ENCODE data around the gene PTPRA. TPM values are rescaled to one million over a fixed set of nuclear protein-coding genes. Genes with fewer than 3 reads are reported as not detected.

Gene PTPRA
- total and polyA plus RNA-seq, 2 of the 13 experiments (the other 11 are each of a cell fraction or from before 2014, with no cell fraction given): 47.2 to 127 TPM

DNA sequence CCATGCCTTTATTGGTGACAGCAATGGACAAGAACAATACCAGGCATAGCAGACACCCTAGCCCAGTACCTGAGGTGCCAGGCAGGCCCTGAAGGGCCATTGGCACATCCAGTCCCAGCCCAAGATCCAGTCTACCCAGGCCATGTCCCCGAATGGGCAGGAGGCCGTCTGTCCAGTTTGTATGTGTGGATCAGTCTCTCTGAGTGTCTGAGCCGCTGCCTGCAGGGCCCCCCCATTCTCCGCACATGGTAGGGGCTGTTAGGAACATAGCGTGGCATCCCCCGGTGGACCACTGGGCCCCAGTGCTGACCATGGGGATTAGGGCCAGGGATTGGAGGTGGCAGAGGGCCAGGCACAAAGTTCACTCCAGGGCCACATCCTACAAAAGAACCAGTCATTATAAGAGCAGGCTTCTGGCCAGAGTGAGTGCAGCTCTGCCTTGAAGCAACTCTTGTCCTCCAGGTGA lies 37.9 kb upstream of the PTPRA start:
- no peak overlapping the region for H3K4me2 ChIP-seq (ENCODE audit: low read depth, low read length)
- peaks cover 8% of the 10 kb centered on the region for H3K79me2 ChIP-seq (ENCODE audit: insufficient read depth, low read length)
- ChIA-PET POLR2A (interaction anchor here (1.0 kb wide), 2 partner anchors 39 to 183 kb away, joined by 3 read pairs; partner anchors contain the start of gene NOP56), CTCF (ENCODE audit: low intra/inter-chr PET ratio, low total read pairs) (no interaction called here)
- no peaks in the 10 kb centered on the region for H4K20me1 ChIP-seq (ENCODE audit: insufficient read depth, low read length)
- no peaks in the 10 kb centered on the region for H3K9me3 ChIP-seq (ENCODE audit: low read length)
- no peak overlapping the region for H3K4me3 ChIP-seq (replicated peaks in 1 of 3; ENCODE audit: insufficient read depth in 1 of 3, low read depth in 2 of 3, low read length in 3 of 3)
- in situ Hi-C loops (cut with HindIII; ENCODE audit: extremely low pct_ligation_motif_present, low pct_unique_long_range_greater_than_20kb) (no loop called here), intact Hi-C loops (cut with micrococcal nuclease; ENCODE audit: unreplicated experiment) (no loop called here)
- no peak overlapping the region for H3K27ac ChIP-seq (ENCODE audit: extremely low read length, insufficient read depth, low read length)
- FAIRE-seq (no peak), ATAC-seq (peak; percentile 40), DNase-seq (ENCODE audit: low spot score) (peak; percentile 53)
- BruUV-seq (replicated peaks): no TSS peak
- no peaks in the 10 kb centered on the region for H3K27me3 ChIP-seq (ENCODE audit: control insufficient read depth in 1 of 2, insufficient read depth in 2 of 2, low read length in 2 of 2)
- H3K36me3 ChIP-seq (replicated peaks in 1 of 2; ENCODE audit: control insufficient read depth in 1 of 2, insufficient read depth in 2 of 2, low read length in 2 of 2): peaks cover 4 to 11% of the 10 kb centered on the region in 2 experiments; a peak in 3 of 5 replicates
- no peak overlapping the region for H2AFZ ChIP-seq (ENCODE audit: low read length)
- H3K4me1 ChIP-seq (ENCODE audit: insufficient read depth, low read length): peaks cover 31% of the 10 kb centered on the region
- H3K9ac ChIP-seq (ENCODE audit: insufficient read depth, low read depth, low read length): no peak overlapping the region
- WGBS (ENCODE audit: low lambda C conversion rate): 79% methylated on average over 6 of the region's 6 CpGs
- TF ChIP-seq ZMYM4 (CRISPR knock-in tag; IDR thresholded peaks at IDR 0.05) (peak; percentile 62; the same call in 1 of the 2 replicates), ZNF75D (CRISPR knock-in tag; IDR thresholded peaks at IDR 0.05; ENCODE audit: borderline replicate concordance) (no peak), HOXA3 (CRISPR knock-in tag; IDR thresholded peaks at IDR 0.05) (peak; percentile 20; the same call in 1 of the 2 replicates), JUND (CRISPR knock-in tag; IDR thresholded peaks at IDR 0.05) (0 out of 2 replicates have a peak, but pooled peaks have one; percentile 24), HNRNPLL (IDR thresholded peaks at IDR 0.05; ENCODE audit: low read depth, low read length, poor library complexity, severe bottlenecking) (no peak), HNRNPL (IDR thresholded peaks at IDR 0.05; ENCODE audit: low read depth, low read length) (0 out of 2 replicates have a peak, but pooled peaks have one; percentile 76), ZBTB4 (CRISPR knock-in tag; IDR thresholded peaks at IDR 0.05; ENCODE audit: borderline replicate concordance) (peak; percentile 41; the same call in 1 of the 2 replicates), PCBP2 (optimal IDR thresholded peaks at IDR 0.05; ENCODE audit: low read depth, low read length, poor library complexity, severe bottlenecking) (no peak), ELK4 (CRISPR knock-in tag; IDR thresholded peaks at IDR 0.05; ENCODE audit: borderline replicate concordance) (no peak), MTA1 (CRISPR knock-in tag; IDR thresholded peaks at IDR 0.05; ENCODE audit: borderline replicate concordance) (peak; percentile 70; the same call in 1 of the 2 replicates), ZBTB7A (CRISPR knock-in tag; IDR thresholded peaks at IDR 0.05) (0 out of 2 replicates have a peak, but pooled peaks have one; percentile 29), GTF3A (CRISPR knock-in tag; conservative IDR thresholded peaks at IDR 0.05) (0 out of 2 replicates have a peak, but pooled peaks have one; percentile 61), NKX3-1 (CRISPR knock-in tag; IDR thresholded peaks at IDR 0.05) (no peak)
- TF ChIP-seq, protein P1, sequence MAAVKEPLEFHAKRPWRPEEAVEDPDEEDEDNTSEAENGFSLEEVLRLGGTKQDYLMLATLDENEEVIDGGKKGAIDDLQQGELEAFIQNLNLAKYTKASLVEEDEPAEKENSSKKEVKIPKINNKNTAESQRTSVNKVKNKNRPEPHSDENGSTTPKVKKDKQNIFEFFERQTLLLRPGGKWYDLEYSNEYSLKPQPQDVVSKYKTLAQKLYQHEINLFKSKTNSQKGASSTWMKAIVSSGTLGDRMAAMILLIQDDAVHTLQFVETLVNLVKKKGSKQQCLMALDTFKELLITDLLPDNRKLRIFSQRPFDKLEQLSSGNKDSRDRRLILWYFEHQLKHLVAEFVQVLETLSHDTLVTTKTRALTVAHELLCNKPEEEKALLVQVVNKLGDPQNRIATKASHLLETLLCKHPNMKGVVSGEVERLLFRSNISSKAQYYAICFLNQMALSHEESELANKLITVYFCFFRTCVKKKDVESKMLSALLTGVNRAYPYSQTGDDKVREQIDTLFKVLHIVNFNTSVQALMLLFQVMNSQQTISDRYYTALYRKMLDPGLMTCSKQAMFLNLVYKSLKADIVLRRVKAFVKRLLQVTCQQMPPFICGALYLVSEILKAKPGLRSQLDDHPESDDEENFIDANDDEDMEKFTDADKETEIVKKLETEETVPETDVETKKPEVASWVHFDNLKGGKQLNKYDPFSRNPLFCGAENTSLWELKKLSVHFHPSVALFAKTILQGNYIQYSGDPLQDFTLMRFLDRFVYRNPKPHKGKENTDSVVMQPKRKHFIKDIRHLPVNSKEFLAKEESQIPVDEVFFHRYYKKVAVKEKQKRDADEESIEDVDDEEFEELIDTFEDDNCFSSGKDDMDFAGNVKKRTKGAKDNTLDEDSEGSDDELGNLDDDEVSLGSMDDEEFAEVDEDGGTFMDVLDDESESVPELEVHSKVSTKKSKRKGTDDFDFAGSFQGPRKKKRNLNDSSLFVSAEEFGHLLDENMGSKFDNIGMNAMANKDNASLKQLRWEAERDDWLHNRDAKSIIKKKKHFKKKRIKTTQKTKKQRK (IDR thresholded peaks at IDR 0.05; ENCODE audit: low read length): no peak
- TF ChIP-seq, protein P2, sequence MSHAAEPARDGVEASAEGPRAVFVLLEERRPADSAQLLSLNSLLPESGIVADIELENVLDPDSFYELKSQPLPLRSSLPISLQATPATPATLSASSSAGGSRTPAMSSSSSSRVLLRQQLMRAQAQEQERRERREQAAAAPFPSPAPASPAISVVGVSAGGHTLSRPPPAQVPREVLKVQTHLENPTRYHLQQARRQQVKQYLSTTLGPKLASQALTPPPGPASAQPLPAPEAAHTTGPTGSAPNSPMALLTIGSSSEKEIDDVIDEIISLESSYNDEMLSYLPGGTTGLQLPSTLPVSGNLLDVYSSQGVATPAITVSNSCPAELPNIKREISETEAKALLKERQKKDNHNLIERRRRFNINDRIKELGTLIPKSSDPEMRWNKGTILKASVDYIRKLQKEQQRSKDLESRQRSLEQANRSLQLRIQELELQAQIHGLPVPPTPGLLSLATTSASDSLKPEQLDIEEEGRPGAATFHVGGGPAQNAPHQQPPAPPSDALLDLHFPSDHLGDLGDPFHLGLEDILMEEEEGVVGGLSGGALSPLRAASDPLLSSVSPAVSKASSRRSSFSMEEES (CRISPR knock-in tag; IDR thresholded peaks at IDR 0.05): no peak
